ENCODE results near the gene NUDT3.

- TF ChIP-seq, protein P1, sequence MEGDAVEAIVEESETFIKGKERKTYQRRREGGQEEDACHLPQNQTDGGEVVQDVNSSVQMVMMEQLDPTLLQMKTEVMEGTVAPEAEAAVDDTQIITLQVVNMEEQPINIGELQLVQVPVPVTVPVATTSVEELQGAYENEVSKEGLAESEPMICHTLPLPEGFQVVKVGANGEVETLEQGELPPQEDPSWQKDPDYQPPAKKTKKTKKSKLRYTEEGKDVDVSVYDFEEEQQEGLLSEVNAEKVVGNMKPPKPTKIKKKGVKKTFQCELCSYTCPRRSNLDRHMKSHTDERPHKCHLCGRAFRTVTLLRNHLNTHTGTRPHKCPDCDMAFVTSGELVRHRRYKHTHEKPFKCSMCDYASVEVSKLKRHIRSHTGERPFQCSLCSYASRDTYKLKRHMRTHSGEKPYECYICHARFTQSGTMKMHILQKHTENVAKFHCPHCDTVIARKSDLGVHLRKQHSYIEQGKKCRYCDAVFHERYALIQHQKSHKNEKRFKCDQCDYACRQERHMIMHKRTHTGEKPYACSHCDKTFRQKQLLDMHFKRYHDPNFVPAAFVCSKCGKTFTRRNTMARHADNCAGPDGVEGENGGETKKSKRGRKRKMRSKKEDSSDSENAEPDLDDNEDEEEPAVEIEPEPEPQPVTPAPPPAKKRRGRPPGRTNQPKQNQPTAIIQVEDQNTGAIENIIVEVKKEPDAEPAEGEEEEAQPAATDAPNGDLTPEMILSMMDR (IDR thresholded peaks at IDR 0.05 in 4 of 5, conservative IDR thresholded peaks at IDR 0.05 in 1 of 5) = no peak
- no peak for TF ChIP-seq POLR2A (IDR thresholded peaks at IDR 0.05)
These were observed 81.7 kb downstream of the NUDT3 start for GRCh38 chr6:34310817-34311216.

Data from gastrocnemius medialis (tissue), 4 donors.